HCT116 (cell line): ENCODE results near the gene ANKRD13D. TPM values are rescaled to one million over a fixed set of nuclear protein-coding genes. Genes with fewer than 3 reads are reported as not detected.

Experiments used
- ATAC-seq: fragments of 200-7000 bp; cut with Tn5 transposase; 2 replicates; pipeline ENCODE4 v1.9.1; 2020; ENCODE audit warnings: mild to moderate bottlenecking, moderate library complexity
- BruUV-seq: library from RNA; stranded (reverse); fragments of 400-500 nt; replicated peaks from 2 replicates; lab custom pipeline; 2021; lab: Mats Ljungman, UMichigan
- CTCF ChIA-PET: fragments of 300-600 bp; sonication (Branson Sonifier 250); formaldehyde crosslinking; loops from one replicate; lab custom pipeline; 2021; ENCODE audit warnings: antibody characterized with exemption; lab: Charles Lee
- POLR2A ChIA-PET: fragments of 300-600, 350-600 bp; sonication (Branson Sonifier 250); formaldehyde crosslinking; loops from one replicate; lab custom pipeline; 2021; ENCODE audit warnings: antibody characterized with exemption; lab: Charles Lee
- RAD21 ChIA-PET, 2 experiments: fragments of 300-600 bp; sonication (Branson Sonifier 250); formaldehyde crosslinking; loops; one replicate each; lab custom pipeline; 2023; ENCODE audit warnings: low total read pairs in 2 of 2; ENCODE audit not compliant: uncharacterized antibody in 2 of 2, unreplicated experiment in 2 of 2, low non-redundant PET in 1 of 2; lab: Charles Lee
- DNase-seq: peaks from one replicate; pipeline ENCODE4 v3.0.0-alpha.2; 2010; ENCODE audit warnings: low read depth, low spot score
- H2AFZ ChIP-seq: fragments of 200-600 bp; shearing (Covaris generic), sonication (generic); 2 replicates; pipeline ENCODE4 v1.6.1; 2017; ENCODE audit warnings: low read depth, mixed run types, mixed read lengths, antibody characterized with exemption, low read length; ENCODE audit not compliant: poor library complexity, severe bottlenecking
- H3K27ac ChIP-seq: 2 replicates; pipeline ENCODE4 v1.5.1; 2012; ENCODE audit warnings: low read depth, low read length
- H3K27me3 ChIP-seq: fragments of 200-600 bp; sonication (generic); 2 replicates; pipeline ENCODE4 v1.6.1; 2016; ENCODE audit warnings: mixed run types, low read length, mixed read lengths; ENCODE audit not compliant: insufficient read depth
- H3K36me3 ChIP-seq, 2 experiments: fragments of 200-500 bp in 1 of 2; fragments of 200-600 bp in 1 of 2; sonication (Bioruptor generic) in 1 of 2; sonication (generic) in 1 of 2; 2 replicates each; pipeline versions ENCODE4 v1.5.1 to v1.6.1; 2014 to 2016; ENCODE audit warnings: low read length in 2 of 2, inconsistent platforms in 1 of 2, mixed read lengths in 1 of 2, mixed run types in 1 of 2; ENCODE audit not compliant: insufficient read depth in 2 of 2, control insufficient read depth in 1 of 2
- H3K4me1 ChIP-seq, 2 experiments: fragments of 200-600 bp in 1 of 2; sonication (generic) in 1 of 2; 2 replicates each; pipeline versions ENCODE4 v1.5.1 to v1.6.1; 2012 to 2017; ENCODE audit warnings: low read length in 2 of 2, inconsistent platforms in 1 of 2, mild to moderate bottlenecking in 1 of 2, mixed read lengths in 1 of 2, mixed run types in 1 of 2, moderate library complexity in 1 of 2; ENCODE audit not compliant: insufficient read depth in 2 of 2, control insufficient read depth in 1 of 2
- H3K4me2 ChIP-seq: fragments of 200-600 bp; sonication (generic); 2 replicates; pipeline ENCODE4 v1.6.1; 2017; ENCODE audit warnings: mixed run types, low read length, mixed read lengths
- H3K4me3 ChIP-seq, 2 experiments: fragments of 200-600 bp in 1 of 2; sonication (generic) in 1 of 2; replicated peaks in 1 of 2; 2 replicates each; pipeline ENCODE4 v1.5.1; 2011 to 2016; ENCODE audit warnings: low read length in 2 of 2, control low read depth in 1 of 2, low read depth in 1 of 2, mild to moderate bottlenecking in 1 of 2, mixed read lengths in 1 of 2, mixed run types in 1 of 2
- H3K79me2 ChIP-seq: fragments of 200-600 bp; sonication (generic); 2 replicates; pipeline ENCODE4 v1.6.1; 2017; ENCODE audit warnings: mild to moderate bottlenecking, mixed run types, low read length, moderate library complexity, mixed read lengths; ENCODE audit not compliant: insufficient read depth
- H3K9ac ChIP-seq: fragments of 200-600 bp; sonication (generic); 2 replicates; pipeline ENCODE4 v1.6.1; 2016; ENCODE audit warnings: low read length, mixed read lengths
- H3K9me2 ChIP-seq: fragments of 200-600 bp; sonication (generic), shearing (Covaris generic); 2 replicates; pipeline ENCODE4 v1.6.1; 2017; ENCODE audit warnings: mixed run types, mild to moderate bottlenecking, moderate library complexity; ENCODE audit not compliant: insufficient read depth
- H3K9me3 ChIP-seq, 2 experiments: fragments of 200-500 bp in 1 of 2; fragments of 200-600 bp in 1 of 2; sonication (Bioruptor generic) in 1 of 2; sonication (generic) in 1 of 2; 2 replicates each; pipeline ENCODE4 v1.6.1; 2014 to 2017; ENCODE audit warnings: low read length in 2 of 2, mixed read lengths in 2 of 2, inconsistent platforms in 1 of 2, low read depth in 1 of 2, mild to moderate bottlenecking in 1 of 2, mixed run types in 1 of 2, moderate library complexity in 1 of 2; ENCODE audit not compliant: control insufficient read depth in 1 of 2, insufficient read depth in 1 of 2
- H4K20me1 ChIP-seq: fragments of 200-600 bp; sonication (generic), shearing (Covaris generic); 2 replicates; pipeline ENCODE4 v1.6.1; 2017; ENCODE audit warnings: mixed run types, mild to moderate bottlenecking, moderate library complexity; ENCODE audit not compliant: insufficient read depth
- CBX3 ChIP-seq: IDR thresholded peaks from 2 replicates; pipeline ENCODE4 v1.6.1; 2012; ENCODE audit warnings: low read depth
- CEBPB ChIP-seq: IDR thresholded peaks from 2 replicates; pipeline ENCODE4 v1.6.1; 2012; ENCODE audit warnings: low read depth
- EGR1 ChIP-seq: IDR thresholded peaks from 2 replicates; pipeline ENCODE4 v1.6.1; 2012; ENCODE audit warnings: low read depth
- ELF1 ChIP-seq: IDR thresholded peaks from 2 replicates; pipeline ENCODE4 v1.6.1; 2012; ENCODE audit warnings: low read depth, borderline replicate concordance
- EZH2 ChIP-seq: fragments of 200-600 bp; sonication (generic); IDR thresholded peaks from 2 replicates; pipeline ENCODE4 v1.6.1; 2017; ENCODE audit warnings: antibody characterized with exemption, mixed run types
- EZH2phosphoT487 ChIP-seq: fragments of 200-600 bp; IDR thresholded peaks from 2 replicates; pipeline ENCODE4 v1.6.1; 2018; ENCODE audit warnings: antibody characterized with exemption, borderline replicate concordance
- POLR2A ChIP-seq: IDR thresholded peaks from 2 replicates; pipeline ENCODE4 v1.7.0; 2011; ENCODE audit warnings: borderline replicate concordance; ENCODE audit not compliant: insufficient read depth, insufficient read length; ENCODE audit errors: extremely low read depth
- POLR2AphosphoS5 ChIP-seq: IDR thresholded peaks from 2 replicates; pipeline ENCODE4 v1.6.1; 2011; ENCODE audit warnings: mild to moderate bottlenecking, low read depth, low read length, moderate library complexity
- RAD21 ChIP-seq: IDR thresholded peaks from 2 replicates; pipeline ENCODE4 v1.6.1; 2012; ENCODE audit warnings: low read depth, mild to moderate bottlenecking
- SIN3A ChIP-seq: IDR thresholded peaks from 2 replicates; pipeline ENCODE4 v1.6.1; 2012; ENCODE audit warnings: low read depth
- SP1 ChIP-seq: IDR thresholded peaks from 2 replicates; pipeline ENCODE4 v1.6.1; 2012; ENCODE audit warnings: low read depth
- SRF ChIP-seq: IDR thresholded peaks from 2 replicates; pipeline ENCODE4 v1.6.1; 2012; ENCODE audit warnings: low read depth
- TCF7L2 ChIP-seq: IDR thresholded peaks from 2 replicates; pipeline ENCODE4 v1.7.0; 2011; ENCODE audit warnings: borderline replicate concordance, inconsistent platforms; ENCODE audit not compliant: insufficient read depth, insufficient read length; ENCODE audit errors: extremely low read depth
- YY1 ChIP-seq: IDR thresholded peaks from 2 replicates; pipeline ENCODE4 v1.6.1; 2011; ENCODE audit warnings: low read length, low read depth, moderate library complexity, mild to moderate bottlenecking; ENCODE audit not compliant: insufficient replicate concordance; ENCODE audit errors: extremely low read depth
- ZFX ChIP-seq: fragments of 450-650 bp; IDR thresholded peaks from 2 replicates; pipeline ENCODE4 v1.6.1; 2017
- ZNF274 ChIP-seq: fragments of 200-500 bp; sonication (Bioruptor generic); IDR thresholded peaks from 2 replicates; pipeline ENCODE4 v1.6.1; 2014; ENCODE audit warnings: mild to moderate bottlenecking, low read depth, low read length, inconsistent platforms
- intact Hi-C: fragments of 100-400 bp; cut with micrococcal nuclease; formaldehyde crosslinking; loops from 2 replicates; pipeline ENCODE4 v1.10.0; 2022
- total RNA-seq: library from RNA; stranded (reverse); gene quantifications from one replicate; pipeline ENCODE4 v1.2.1, GENCODE V29; 2021; ENCODE audit not compliant: unreplicated experiment
- TF ChIP-seq, protein P1 (sequence below): IDR thresholded peaks from 2 replicates; pipeline ENCODE4 v1.6.1; 2011; ENCODE audit warnings: mild to moderate bottlenecking, low read length, moderate library complexity; ENCODE audit not compliant: insufficient replicate concordance; ENCODE audit errors: extremely low read depth
- TF ChIP-seq, protein P2 (sequence below): IDR thresholded peaks from 2 replicates; pipeline ENCODE4 v1.6.1; 2012

Gene ANKRD13D
- total RNA-seq, 1 experiment from 2014 or later, result 61.1 TPM

DNA sequence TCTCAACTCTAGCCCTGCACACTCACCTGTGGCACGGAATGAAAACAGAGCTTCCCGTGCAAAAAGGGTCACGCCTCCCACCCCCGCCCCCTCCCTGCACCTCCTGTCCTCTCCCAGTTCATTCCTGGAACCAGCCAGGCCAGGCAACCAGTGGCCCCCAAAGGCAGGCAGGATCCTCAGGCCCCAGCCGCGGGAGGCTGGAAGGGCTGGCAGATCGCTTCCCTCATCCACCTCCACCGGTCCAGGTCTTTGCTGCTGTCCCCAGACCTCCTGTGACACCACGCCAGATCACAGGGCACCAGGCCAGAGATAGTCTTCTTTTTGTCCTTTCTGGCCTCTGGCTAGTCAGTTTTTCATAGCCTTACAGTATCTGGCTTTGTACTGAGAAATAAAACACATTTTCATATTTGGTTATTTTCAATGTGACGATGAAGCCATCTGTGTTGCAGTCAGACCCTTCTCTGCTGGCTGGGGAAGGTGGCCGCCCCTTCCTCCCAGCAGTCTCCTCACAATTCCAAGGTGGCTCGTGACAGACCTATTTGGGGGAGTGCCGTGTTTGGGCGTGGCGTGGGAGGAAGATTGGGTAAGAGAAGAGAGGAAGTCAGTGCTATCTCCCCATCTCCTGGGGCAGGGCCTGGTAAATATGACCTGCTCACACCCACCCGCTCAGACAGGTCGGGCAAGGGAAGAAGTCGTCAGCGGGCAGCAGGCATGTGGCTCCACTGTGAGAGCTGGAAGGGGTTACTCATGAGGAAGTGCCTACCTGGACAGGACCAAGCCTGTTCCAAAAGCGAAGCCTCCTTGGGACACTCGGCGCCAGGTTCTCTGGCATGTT lies 23.3 kb downstream of the ANKRD13D start:
- Histone ChIP-seq H3K9ac (peak overlapping the region; percentile 13; the same call in 1 of the 2 replicates), H3K9me3 (no peaks in the 10 kb centered on the region), H3K79me2 (no peaks in the 10 kb centered on the region), H3K36me3 (peaks cover 0 to 6% of the 10 kb centered on the region in 2 experiments; a peak in 3 of 4 replicates), H2AFZ (no peak overlapping the region), H3K4me3 (no peak overlapping the region), H3K27me3 (no peaks in the 10 kb centered on the region), H3K27ac (peak overlapping the region; percentile 16), H3K4me1 (peaks cover 10 to 29% of the 10 kb centered on the region in 2 experiments; a peak in 3 of 4 replicates), H3K4me2 (peak overlapping the region; percentile 51), H4K20me1 (no peaks in the 10 kb centered on the region), H3K9me2 (no peaks in the 10 kb centered on the region)
- DNase-seq, result no peak
- intact Hi-C loops, result no loop called here
- RAD21 ChIA-PET, result no interaction called here
- peak; percentile 47; the same call in 1 of the 2 replicates for TF ChIP-seq SIN3A
- no peak for TF ChIP-seq ZNF274
- TF ChIP-seq EZH2phosphoT487, result no peak
- TF ChIP-seq ZFX, result no peak
- no peak for TF ChIP-seq SRF
- no peak for TF ChIP-seq YY1
- no peak for TF ChIP-seq TCF7L2
- TF ChIP-seq POLR2A, result no peak
- TF ChIP-seq CBX3, result no peak
- no peak for TF ChIP-seq EZH2
- no peak for TF ChIP-seq RAD21
- TF ChIP-seq ELF1, result no peak; the same call in 1 of the 2 replicates
- TF ChIP-seq, protein P1, sequence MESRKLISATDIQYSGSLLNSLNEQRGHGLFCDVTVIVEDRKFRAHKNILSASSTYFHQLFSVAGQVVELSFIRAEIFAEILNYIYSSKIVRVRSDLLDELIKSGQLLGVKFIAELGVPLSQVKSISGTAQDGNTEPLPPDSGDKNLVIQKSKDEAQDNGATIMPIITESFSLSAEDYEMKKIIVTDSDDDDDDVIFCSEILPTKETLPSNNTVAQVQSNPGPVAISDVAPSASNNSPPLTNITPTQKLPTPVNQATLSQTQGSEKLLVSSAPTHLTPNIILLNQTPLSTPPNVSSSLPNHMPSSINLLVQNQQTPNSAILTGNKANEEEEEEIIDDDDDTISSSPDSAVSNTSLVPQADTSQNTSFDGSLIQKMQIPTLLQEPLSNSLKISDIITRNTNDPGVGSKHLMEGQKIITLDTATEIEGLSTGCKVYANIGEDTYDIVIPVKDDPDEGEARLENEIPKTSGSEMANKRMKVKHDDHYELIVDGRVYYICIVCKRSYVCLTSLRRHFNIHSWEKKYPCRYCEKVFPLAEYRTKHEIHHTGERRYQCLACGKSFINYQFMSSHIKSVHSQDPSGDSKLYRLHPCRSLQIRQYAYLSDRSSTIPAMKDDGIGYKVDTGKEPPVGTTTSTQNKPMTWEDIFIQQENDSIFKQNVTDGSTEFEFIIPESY, result no peak
- TF ChIP-seq, protein P2, sequence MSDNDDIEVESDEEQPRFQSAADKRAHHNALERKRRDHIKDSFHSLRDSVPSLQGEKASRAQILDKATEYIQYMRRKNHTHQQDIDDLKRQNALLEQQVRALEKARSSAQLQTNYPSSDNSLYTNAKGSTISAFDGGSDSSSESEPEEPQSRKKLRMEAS, result peak; percentile 82
- TF ChIP-seq POLR2AphosphoS5, result peak; percentile 27; the same call in 1 of the 2 replicates
- peak; percentile 71 for TF ChIP-seq SP1
- peak; percentile 64 for TF ChIP-seq EGR1
- TF ChIP-seq CEBPB, result no peak
- CTCF ChIA-PET, result no interaction called here
- BruUV-seq, result no TSS peak
- no peak for ATAC-seq
- POLR2A ChIA-PET, result no interaction called here
